CD8-positive, alpha-beta memory T cell (primary cell): ENCODE measurements around the gene TRERF1. TPM values are rescaled to one million over a fixed set of nuclear protein-coding genes. Genes with fewer than 3 reads are reported as not detected.

Experiments used
- CTCF ChIA-PET: fragments of 350-600 bp; sonication (Branson Sonifier 250); formaldehyde crosslinking; loops from one replicate; lab custom pipeline; 2021; ENCODE audit warnings: antibody characterized with exemption; lab: Charles Lee
- POLR2A ChIA-PET: fragments of 350-600 bp; sonication (Branson Sonifier 250); formaldehyde crosslinking; loops from one replicate; lab custom pipeline; 2021; ENCODE audit warnings: antibody characterized with exemption; lab: Charles Lee
- DNase-seq, 5 donors: peaks; one replicate each; pipeline versions ENCODE4 v3.0.0 to v3.0.0-alpha.2; 2020 to 2022; ENCODE audit warnings: mixed read lengths in 1 of 5
- H3K27ac ChIP-seq: one replicate; pipeline ENCODE4 v1.7.0; 2013; ENCODE audit warnings: low read depth, mild to moderate bottlenecking, low read length, moderate library complexity
- H3K27me3 ChIP-seq: 2 replicates; pipeline ENCODE4 v1.7.0; 2013; ENCODE audit warnings: low read length, mild to moderate bottlenecking; ENCODE audit not compliant: insufficient read depth, poor library complexity, severe bottlenecking
- H3K36me3 ChIP-seq: 2 replicates; pipeline ENCODE4 v1.7.0; 2013; ENCODE audit warnings: mild to moderate bottlenecking, low read length, moderate library complexity; ENCODE audit not compliant: insufficient read depth
- H3K4me1 ChIP-seq: 2 replicates; pipeline ENCODE4 v1.7.0; 2013; ENCODE audit warnings: mild to moderate bottlenecking, low read length, moderate library complexity; ENCODE audit not compliant: insufficient read depth
- H3K4me3 ChIP-seq: 2 replicates; pipeline ENCODE4 v1.7.0; 2013; ENCODE audit warnings: mild to moderate bottlenecking, low read length
- H3K9me3 ChIP-seq: 2 replicates; pipeline ENCODE4 v1.7.0; 2013; ENCODE audit warnings: mild to moderate bottlenecking, low read length
- H3K27ac Mint-ChIP-seq, 8 donors: one replicate each; pipeline ENCODE4 v1.8.0; 2020 to 2021; ENCODE audit warnings: mixed read lengths in 8 of 8, mild to moderate bottlenecking in 6 of 8, inconsistent platforms in 3 of 8, moderate library complexity in 3 of 8
- H3K27me3 Mint-ChIP-seq, 2 donors: one replicate each; pipeline ENCODE4 v1.8.0; 2020 to 2021; ENCODE audit warnings: mixed read lengths in 2 of 2, mild to moderate bottlenecking in 1 of 2, moderate library complexity in 1 of 2
- H3K36me3 Mint-ChIP-seq, 3 donors: one replicate each; pipeline ENCODE4 v1.8.0; 2020 to 2021; ENCODE audit warnings: mixed read lengths in 3 of 3, inconsistent platforms in 1 of 3, mild to moderate bottlenecking in 1 of 3
- H3K4me1 Mint-ChIP-seq, 3 donors: one replicate each; pipeline ENCODE4 v1.8.0; 2020 to 2021; ENCODE audit warnings: mixed read lengths in 3 of 3, inconsistent platforms in 1 of 3, mild to moderate bottlenecking in 1 of 3
- H3K4me3 Mint-ChIP-seq, 7 donors: one replicate each; pipeline ENCODE4 v1.8.0; 2020 to 2021; ENCODE audit warnings: mixed read lengths in 7 of 7, mild to moderate bottlenecking in 6 of 7, moderate library complexity in 4 of 7, inconsistent platforms in 2 of 7
- H3K9me3 Mint-ChIP-seq, 5 donors: one replicate each; pipeline ENCODE4 v1.8.0; 2020 to 2022; ENCODE audit warnings: mixed read lengths in 5 of 5, mild to moderate bottlenecking in 3 of 5, moderate library complexity in 2 of 5, inconsistent platforms in 1 of 5
- polyA plus RNA-seq: library from polyadenylated mRNA; unstranded; fragments of 300-500 nt; fragmentation: Illumina TruSeq; gene quantifications from one replicate; pipeline ENCODE4 v1.2.3, GENCODE V29; 2021
- total RNA-seq, 2 experiments: library from RNA; stranded (reverse); gene quantifications; one replicate each; pipeline ENCODE4 v1.2.3, GENCODE V29; 2021

The TRERF1 gene
- total and polyA plus RNA-seq, 3 experiments from 2014 or later, result 10.2 to 10.6 (median 10.3) TPM

DNA sequence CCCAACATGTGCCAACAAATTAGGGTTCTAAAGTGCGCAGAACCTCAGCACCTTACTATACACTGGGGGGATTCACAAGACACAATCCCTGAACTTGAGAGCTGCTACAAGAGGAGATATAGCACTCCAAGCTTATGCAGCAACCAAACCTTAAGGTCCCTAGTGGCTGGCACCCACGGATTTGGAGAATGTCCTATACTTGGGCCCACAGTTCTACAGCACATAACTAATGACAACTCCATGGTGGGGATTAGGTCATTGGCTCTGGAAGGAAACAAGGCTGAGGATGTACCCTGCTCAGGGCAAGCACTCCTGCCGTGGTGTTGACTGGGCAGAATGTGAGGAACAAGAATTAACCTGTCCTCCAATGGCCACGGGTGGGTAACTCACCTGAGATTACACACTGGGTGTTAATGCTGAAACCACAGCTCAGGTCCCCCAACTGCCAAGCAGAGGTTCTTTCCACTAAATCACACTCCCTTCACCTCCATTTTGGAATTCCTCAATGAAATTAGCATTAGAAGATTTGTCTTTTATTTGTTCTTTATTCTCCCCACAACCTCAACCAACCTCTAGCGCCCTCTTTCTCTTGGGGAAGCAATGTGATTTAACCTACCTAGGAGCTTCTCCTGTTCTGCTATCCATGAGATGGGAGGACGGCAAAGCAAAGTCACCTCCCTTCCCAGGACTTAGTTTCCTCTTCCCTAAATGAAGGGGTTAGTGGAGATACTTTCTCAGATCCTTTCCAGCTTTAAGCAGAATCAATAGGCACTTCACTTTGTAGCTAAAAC is 32.0 kb downstream of the TRERF1 start:
- CTCF ChIA-PET, result interaction anchor here (1.4 to 3.1 kb wide), 4 partner anchors 9 to 128 kb away, joined by 6 to 11 read pairs (median 7); no protein-coding TSS in a partner anchor
- no peak for DNase-seq
- Histone ChIP-seq H3K36me3 (no peaks in the 10 kb centered on the region), H3K27ac (no peak overlapping the region), H3K4me1 (peaks cover 44% of the 10 kb centered on the region), H3K9me3 (no peaks in the 10 kb centered on the region), H3K27me3 (no peaks in the 10 kb centered on the region), H3K4me3 (no peak overlapping the region)
- Mint-ChIP-seq H3K4me1 (peaks cover 66 to 92% (median 85%) of the 10 kb centered on the region in 3 donors), H3K27me3 (peaks cover 0 to 1% of the 10 kb centered on the region in 2 donors), H3K4me3 (peak overlapping the region in 4 of 7 donors; percentile 5 to 81 (median 23)), H3K9me3 (no peaks in the 10 kb centered on the region), H3K36me3 (peaks cover 0 to 6% (median 3%) of the 10 kb centered on the region in 3 donors), H3K27ac (peak overlapping the region in 4 of 8 donors; percentile 2 to 74 (median 40))
- POLR2A ChIA-PET, result interaction anchor here (0.6 kb wide), 1 partner anchor 1053 kb away, joined by 6 read pairs; no protein-coding TSS in a partner anchor

GRCh38 chr6:42418724-42419123 is 33.0 kb downstream of the TRERF1 start:
- POLR2A ChIA-PET, result interaction anchor here (0.7 to 1.7 kb wide), 3 partner anchors 10 to 38 kb away, joined by 3 to 13 read pairs (median 5); no protein-coding TSS in a partner anchor
- Histone ChIP-seq H3K27me3 (no peaks in the 10 kb centered on the region), H3K4me1 (peaks cover 34% of the 10 kb centered on the region), H3K4me3 (no peak overlapping the region), H3K36me3 (no peaks in the 10 kb centered on the region), H3K9me3 (no peaks in the 10 kb centered on the region), H3K27ac (no peak overlapping the region)
- Mint-ChIP-seq H3K4me1 (peaks cover 65 to 92% (median 85%) of the 10 kb centered on the region in 3 donors), H3K27me3 (peaks cover 0 to 1% of the 10 kb centered on the region in 2 donors), H3K4me3 (peak overlapping the region in 5 of 7 donors; percentile 7 to 72 (median 26)), H3K9me3 (no peaks in the 10 kb centered on the region), H3K27ac (peak overlapping the region in 6 of 8 donors; percentile 26 to 68 (median 47)), H3K36me3 (peaks cover 0 to 6% (median 3%) of the 10 kb centered on the region in 3 donors)
- CTCF ChIA-PET, result interaction anchor here (1.3 to 3.1 kb wide), 5 partner anchors 10 to 129 kb away, joined by 3 to 11 read pairs (median 6); no protein-coding TSS in a partner anchor
- no peak for DNase-seq

- Mint-ChIP-seq H3K27ac (peak overlapping the region; percentile 51 to 97 (median 86)), H3K4me1 (peaks cover 60 to 91% (median 83%) of the 10 kb centered on the region in 3 donors), H3K36me3 (peaks cover 0 to 10% (median 6%) of the 10 kb centered on the region in 3 donors), H3K9me3 (no peaks in the 10 kb centered on the region), H3K27me3 (peaks cover 0 to 1% of the 10 kb centered on the region in 2 donors), H3K4me3 (peak overlapping the region; percentile 12 to 80 (median 75))
- H3K27me3 ChIP-seq, result no peaks in the 10 kb centered on the region
- H3K9me3 ChIP-seq, result no peaks in the 10 kb centered on the region
- no peak overlapping the region for H3K4me3 ChIP-seq
- CTCF ChIA-PET, result interaction anchor here (0.7 to 2.6 kb wide), 6 partner anchors 14 to 130 kb away, joined by 3 to 8 read pairs (median 3); no protein-coding TSS in a partner anchor
- peak; percentile 32 to 82 (median 59) for DNase-seq
- POLR2A ChIA-PET, result interaction anchor here (0.6 to 1.7 kb wide), 2 partner anchors 27 to 35 kb away, joined by 3 to 13 read pairs; no protein-coding TSS in a partner anchor
- H3K4me1 ChIP-seq, result peaks cover 26% of the 10 kb centered on the region
- no peak overlapping the region for H3K27ac ChIP-seq
- no peaks in the 10 kb centered on the region for H3K36me3 ChIP-seq
Observed at GRCh38 chr6:42417641-42418112, 34.0 kb downstream of the TRERF1 start.

- ChIA-PET CTCF (interaction anchor here (1.1 to 2.7 kb wide), 3 partner anchors 9 to 136 kb away, joined by 3 to 8 read pairs (median 3); no protein-coding TSS in a partner anchor), POLR2A (no interaction called here)
- H3K27ac Mint-ChIP-seq, result peak overlapping the region in 3 of 8 donors; percentile 10 to 72 (median 66)
- Histone ChIP-seq H3K4me3 (no peak overlapping the region), H3K27ac (no peak overlapping the region), H3K27me3 (no peaks in the 10 kb centered on the region), H3K4me1 (peaks cover 32% of the 10 kb centered on the region), H3K36me3 (no peaks in the 10 kb centered on the region), H3K9me3 (no peaks in the 10 kb centered on the region)
- peaks cover 54 to 82% (median 80%) of the 10 kb centered on the region in 3 donors for H3K4me1 Mint-ChIP-seq
- H3K27me3 Mint-ChIP-seq, result no peaks in the 10 kb centered on the region
- H3K9me3 Mint-ChIP-seq, result no peaks in the 10 kb centered on the region
- no peak overlapping the region for H3K4me3 Mint-ChIP-seq
- peaks cover 0 to 24% (median 5%) of the 10 kb centered on the region in 3 donors for H3K36me3 Mint-ChIP-seq
- DNase-seq, result no peak
Observed at GRCh38 chr6:42411406-42411805, 40.3 kb downstream of the TRERF1 start.

GRCh38 chr6:42410861-42411260 is 40.9 kb downstream of the TRERF1 start:
- H3K36me3 ChIP-seq, result no peaks in the 10 kb centered on the region
- no peak overlapping the region for H3K4me3 ChIP-seq
- Mint-ChIP-seq H3K27ac (peak overlapping the region in 5 of 8 donors; percentile 10 to 79 (median 48)), H3K4me3 (no peak overlapping the region), H3K27me3 (no peaks in the 10 kb centered on the region), H3K4me1 (peaks cover 54 to 85% (median 82%) of the 10 kb centered on the region in 3 donors), H3K36me3 (peaks cover 0 to 24% (median 5%) of the 10 kb centered on the region in 3 donors), H3K9me3 (no peaks in the 10 kb centered on the region)
- no peaks in the 10 kb centered on the region for H3K27me3 ChIP-seq
- no peak overlapping the region for H3K27ac ChIP-seq
- H3K9me3 ChIP-seq, result no peaks in the 10 kb centered on the region
- no peak for DNase-seq
- H3K4me1 ChIP-seq, result peaks cover 36% of the 10 kb centered on the region
- CTCF ChIA-PET, result interaction anchor here (1.1 to 1.2 kb wide), 2 partner anchors 8 to 18 kb away, joined by 3 read pairs; no protein-coding TSS in a partner anchor
- POLR2A ChIA-PET, result no interaction called here

DNA sequence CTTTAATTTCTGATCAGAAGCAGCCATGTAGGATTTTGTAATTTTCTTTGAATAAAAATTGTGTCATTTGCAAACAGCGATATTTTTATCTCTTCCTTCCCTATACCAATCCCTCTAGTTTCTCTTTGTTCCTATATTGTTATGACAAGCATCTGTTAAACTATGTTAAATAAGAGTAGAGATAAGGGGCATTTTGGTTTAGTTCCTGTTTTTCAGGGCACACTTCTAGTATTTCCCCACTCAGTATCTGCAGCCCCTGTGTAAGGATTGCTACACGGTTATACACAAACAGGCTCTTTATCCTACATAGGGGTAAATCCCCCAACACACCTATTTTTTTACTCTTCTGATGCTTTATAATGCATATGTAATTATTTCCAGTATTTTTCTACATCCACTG is 42.1 kb downstream of the TRERF1 start:
- Histone ChIP-seq H3K9me3 (no peaks in the 10 kb centered on the region), H3K36me3 (no peaks in the 10 kb centered on the region), H3K4me3 (no peak overlapping the region), H3K27ac (no peak overlapping the region), H3K4me1 (peaks cover 45% of the 10 kb centered on the region), H3K27me3 (no peaks in the 10 kb centered on the region)
- Mint-ChIP-seq H3K27me3 (no peaks in the 10 kb centered on the region), H3K4me3 (no peak overlapping the region), H3K27ac (peak overlapping the region in 3 of 8 donors; percentile 28 to 46 (median 40)), H3K36me3 (peaks cover 0 to 24% (median 5%) of the 10 kb centered on the region in 3 donors), H3K4me1 (peaks cover 53 to 84% (median 80%) of the 10 kb centered on the region in 3 donors), H3K9me3 (no peaks in the 10 kb centered on the region)
- POLR2A ChIA-PET, result no interaction called here
- DNase-seq, result no peak
- CTCF ChIA-PET, result no interaction called here

DNA sequence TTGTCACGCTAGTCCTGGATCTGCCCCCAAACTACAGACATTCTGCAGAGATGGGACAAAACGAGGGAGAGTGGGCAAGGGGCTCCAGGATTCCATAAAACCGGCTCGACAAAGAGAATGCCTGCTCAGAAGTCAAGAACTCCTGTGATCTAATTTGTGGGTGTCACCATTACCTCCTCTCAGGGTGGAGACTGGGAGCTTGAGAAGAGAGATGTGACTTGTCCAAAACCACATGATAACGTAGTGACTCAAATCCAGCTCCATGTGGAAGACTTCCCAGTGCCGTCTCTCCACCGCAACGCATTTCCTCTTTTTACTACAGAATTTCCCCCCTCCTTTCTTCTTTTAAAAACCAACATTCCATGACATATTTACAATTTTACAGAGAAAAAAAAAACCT is 44.3 kb downstream of the TRERF1 start:
- Mint-ChIP-seq H3K36me3 (peaks cover 0 to 18% (median 0%) of the 10 kb centered on the region in 3 donors), H3K4me3 (peak overlapping the region; percentile 4 to 69 (median 36)), H3K4me1 (peaks cover 66 to 89% (median 83%) of the 10 kb centered on the region in 3 donors), H3K27me3 (no peaks in the 10 kb centered on the region), H3K27ac (peak overlapping the region; percentile 5 to 89 (median 75)), H3K9me3 (no peaks in the 10 kb centered on the region)
- Histone ChIP-seq H3K9me3 (no peaks in the 10 kb centered on the region), H3K4me3 (no peak overlapping the region), H3K4me1 (peaks cover 67% of the 10 kb centered on the region), H3K27ac (no peak overlapping the region), H3K27me3 (no peaks in the 10 kb centered on the region), H3K36me3 (no peaks in the 10 kb centered on the region)
- ChIA-PET POLR2A (interaction anchor here (1.3 to 1.9 kb wide), 2 partner anchors 17 to 21 kb away, joined by 4 to 7 read pairs; no protein-coding TSS in a partner anchor), CTCF (interaction anchor here (1.2 kb wide), 1 partner anchor 18 kb away, joined by 4 read pairs; no protein-coding TSS in a partner anchor)
- no peak for DNase-seq
